ENCODE data around the gene PPARG. TPM values are rescaled to one million over a fixed set of nuclear protein-coding genes. Genes with fewer than 3 reads are reported as not detected.

PPARG gene
- total and polyA plus RNA-seq, 2 of the 13 experiments (the other 11 are each of a cell fraction or from before 2014, with no cell fraction given): 13.9 to 58.3 TPM

- TF ChIP-seq ZNF687 (CRISPR knock-in tag; IDR thresholded peaks at IDR 0.05): peak; percentile 58
Measured at GRCh38 chr3:12471241-12471640, 182.4 kb downstream of the PPARG start (continued).

- Histone ChIP-seq H3K27ac (ENCODE audit: extremely low read length, insufficient read depth, low read length) (no peak overlapping the region), H3K79me2 (ENCODE audit: insufficient read depth, low read length) (no peaks in the 10 kb centered on the region), H2AFZ (ENCODE audit: low read length) (no peak overlapping the region), H3K36me3 (replicated peaks in 1 of 2; ENCODE audit: control insufficient read depth in 1 of 2, insufficient read depth in 2 of 2, low read length in 2 of 2) (no peaks in the 10 kb centered on the region), H3K9me3 (ENCODE audit: low read length) (no peaks in the 10 kb centered on the region), H3K4me1 (ENCODE audit: insufficient read depth, low read length) (peaks cover 36% of the 10 kb centered on the region), H3K27me3 (ENCODE audit: control insufficient read depth in 1 of 2, insufficient read depth in 2 of 2, low read length in 2 of 2) (no peaks in the 10 kb centered on the region), H3K4me2 (ENCODE audit: low read depth, low read length) (no peak overlapping the region), H4K20me1 (ENCODE audit: insufficient read depth, low read length) (no peaks in the 10 kb centered on the region), H3K9ac (ENCODE audit: insufficient read depth, low read depth, low read length) (no peak overlapping the region), H3K4me3 (replicated peaks in 1 of 3; ENCODE audit: insufficient read depth in 1 of 3, low read depth in 2 of 3, low read length in 3 of 3) (no peak overlapping the region)
- TF ChIP-seq ATF7 (IDR thresholded peaks at IDR 0.05) (no peak), ATF7 (CRISPR knock-in tag; IDR thresholded peaks at IDR 0.05) (no peak), GATAD1 (CRISPR knock-in tag; IDR thresholded peaks at IDR 0.05) (no peak), CAMTA2 (CRISPR knock-in tag; IDR thresholded peaks at IDR 0.05; ENCODE audit: borderline replicate concordance) (no peak), ZFP1 (CRISPR knock-in tag; IDR thresholded peaks at IDR 0.05) (no peak), ZNF678 (CRISPR knock-in tag; IDR thresholded peaks at IDR 0.05) (no peak), ELF1 (CRISPR knock-in tag; IDR thresholded peaks at IDR 0.05) (no peak), ZNF180 (CRISPR knock-in tag; IDR thresholded peaks at IDR 0.05; ENCODE audit: borderline replicate concordance, low read depth) (no peak), ZNF768 (CRISPR knock-in tag; IDR thresholded peaks at IDR 0.05) (peak; percentile 94), ZNF446 (CRISPR knock-in tag; IDR thresholded peaks at IDR 0.05) (no peak), ZNF687 (CRISPR knock-in tag; IDR thresholded peaks at IDR 0.05) (no peak), ZMYM3 (CRISPR knock-in tag; IDR thresholded peaks at IDR 0.05) (0 out of 2 replicates have a peak, but pooled peaks have one; percentile 47), CHD4 (IDR thresholded peaks at IDR 0.05; ENCODE audit: borderline replicate concordance, low read length) (no peak), ZNF414 (CRISPR knock-in tag; IDR thresholded peaks at IDR 0.05) (no peak), TAF15 (IDR thresholded peaks at IDR 0.05; ENCODE audit: low read depth, low read length, poor library complexity, severe bottlenecking) (no peak)
- DNase-seq (ENCODE audit: low spot score) (no peak), FAIRE-seq (no peak), ATAC-seq (no peak)
- ChIA-PET POLR2A (no interaction called here), CTCF (ENCODE audit: low intra/inter-chr PET ratio, low total read pairs) (no interaction called here)
- BruUV-seq (replicated peaks): no TSS peak
- in situ Hi-C loops (cut with HindIII; ENCODE audit: extremely low pct_ligation_motif_present, low pct_unique_long_range_greater_than_20kb): no loop called here
- intact Hi-C loops (cut with micrococcal nuclease; ENCODE audit: unreplicated experiment): no loop called here
- 89% methylated on average over 11 of the region's 11 CpGs for WGBS (ENCODE audit: low lambda C conversion rate)
Measured at GRCh38 chr3:12472000-12472610, 183.2 kb downstream of the PPARG start.

Data from HepG2 (cell line).